Breast epithelium (tissue), 4 donors: ENCODE data around the gene SLCO1A2. TPM values are rescaled to one million over a fixed set of nuclear protein-coding genes. Genes with fewer than 3 reads are reported as not detected.

Source experiments
- DNase-seq, 2 donors: peaks; one replicate each; pipeline ENCODE4 v3.0.0-alpha.2; 2019; ENCODE audit warnings: low spot score in 2 of 2
- H3K27ac ChIP-seq, 2 donors: fragments of 200-600 bp; sonication (generic) in 1 of 2; one replicate each; pipeline ENCODE4 v1.5.1; 2016 to 2019; ENCODE audit warnings: mild to moderate bottlenecking in 1 of 2
- H3K27me3 ChIP-seq, 2 donors: fragments of 200-600 bp; sonication (generic) in 1 of 2; one replicate each; pipeline versions ENCODE4 v1.5.1 to v1.6.0; 2017 to 2019; ENCODE audit warnings: control low read depth in 1 of 2, mild to moderate bottlenecking in 1 of 2
- H3K36me3 ChIP-seq: fragments of 200-600 bp; one replicate; pipeline ENCODE4 v1.5.1; 2019
- H3K4me1 ChIP-seq, 2 donors: fragments of 200-600 bp; sonication (generic); one replicate each; pipeline ENCODE4 v1.5.1; 2016 to 2019; ENCODE audit warnings: control low read depth in 1 of 2
- H3K4me3 ChIP-seq, 3 donors: fragments of 200-600 bp; sonication (generic); 1 replicate in 2 of 3; 2 replicates in 1 of 3; pipeline ENCODE4 v1.5.1; 2016 to 2019; ENCODE audit warnings: mild to moderate bottlenecking in 3 of 3, moderate library complexity in 2 of 3
- H3K9me3 ChIP-seq, 2 donors: fragments of 200-600 bp; sonication (generic) in 1 of 2; one replicate each; pipeline ENCODE4 v1.5.1; 2016 to 2019; ENCODE audit warnings: control low read depth in 1 of 2
- POLR2A ChIP-seq: fragments of 450-650 bp; IDR thresholded peaks from one replicate; pipeline ENCODE4 v1.6.1; 2016; ENCODE audit warnings: antibody characterized with exemption, mild to moderate bottlenecking, moderate library complexity
- POLR2AphosphoS5 ChIP-seq, 3 donors: sonication (generic); formaldehyde crosslinking; IDR thresholded peaks; one replicate each; pipeline ENCODE4 v1.6.1; 2017; ENCODE audit warnings: antibody characterized with exemption in 3 of 3
- intact Hi-C: fragments of 100-400 bp; cut with DNase I; formaldehyde crosslinking; loops from one replicate; pipeline ENCODE4 v1.15.1; 2023; ENCODE audit warnings: low total_unique reads
- total RNA-seq, 3 donors: library from RNA; depleted of rRNA; stranded (reverse); fragments of >200 nt; gene quantifications; one replicate each; pipeline ENCODE4 v1.1.0, GENCODE V29; 2016
- TF ChIP-seq, protein P1 (sequence below), 3 donors: fragments of 450-650 bp; IDR thresholded peaks; one replicate each; pipeline ENCODE4 v1.5.1; 2016 to 2017; ENCODE audit warnings: antibody characterized with exemption in 3 of 3, mild to moderate bottlenecking in 3 of 3, moderate library complexity in 3 of 3

SLCO1A2 gene
- total RNA-seq, 3 donors from 2014 or later: 0.33 to 5.4 TPM; not detected in 1

- TF ChIP-seq, protein P1, sequence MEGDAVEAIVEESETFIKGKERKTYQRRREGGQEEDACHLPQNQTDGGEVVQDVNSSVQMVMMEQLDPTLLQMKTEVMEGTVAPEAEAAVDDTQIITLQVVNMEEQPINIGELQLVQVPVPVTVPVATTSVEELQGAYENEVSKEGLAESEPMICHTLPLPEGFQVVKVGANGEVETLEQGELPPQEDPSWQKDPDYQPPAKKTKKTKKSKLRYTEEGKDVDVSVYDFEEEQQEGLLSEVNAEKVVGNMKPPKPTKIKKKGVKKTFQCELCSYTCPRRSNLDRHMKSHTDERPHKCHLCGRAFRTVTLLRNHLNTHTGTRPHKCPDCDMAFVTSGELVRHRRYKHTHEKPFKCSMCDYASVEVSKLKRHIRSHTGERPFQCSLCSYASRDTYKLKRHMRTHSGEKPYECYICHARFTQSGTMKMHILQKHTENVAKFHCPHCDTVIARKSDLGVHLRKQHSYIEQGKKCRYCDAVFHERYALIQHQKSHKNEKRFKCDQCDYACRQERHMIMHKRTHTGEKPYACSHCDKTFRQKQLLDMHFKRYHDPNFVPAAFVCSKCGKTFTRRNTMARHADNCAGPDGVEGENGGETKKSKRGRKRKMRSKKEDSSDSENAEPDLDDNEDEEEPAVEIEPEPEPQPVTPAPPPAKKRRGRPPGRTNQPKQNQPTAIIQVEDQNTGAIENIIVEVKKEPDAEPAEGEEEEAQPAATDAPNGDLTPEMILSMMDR (IDR thresholded peaks at IDR 0.05): no peak
- TF ChIP-seq POLR2AphosphoS5 (IDR thresholded peaks at IDR 0.05) (no peak), POLR2A (no peak)
- H3K36me3 ChIP-seq: no peaks in the 10 kb centered on the region
- H3K4me1 ChIP-seq: no peaks in the 10 kb centered on the region
- intact Hi-C loops: no loop called here
- no peaks in the 10 kb centered on the region for H3K27me3 ChIP-seq
- DNase-seq: no peak
- no peak overlapping the region for H3K27ac ChIP-seq
- no peak overlapping the region for H3K4me3 ChIP-seq
- H3K9me3 ChIP-seq: no peaks in the 10 kb centered on the region
These were observed 5.7 kb upstream of the SLCO1A2 start for GRCh38 chr12:21340403-21340802.

DNA sequence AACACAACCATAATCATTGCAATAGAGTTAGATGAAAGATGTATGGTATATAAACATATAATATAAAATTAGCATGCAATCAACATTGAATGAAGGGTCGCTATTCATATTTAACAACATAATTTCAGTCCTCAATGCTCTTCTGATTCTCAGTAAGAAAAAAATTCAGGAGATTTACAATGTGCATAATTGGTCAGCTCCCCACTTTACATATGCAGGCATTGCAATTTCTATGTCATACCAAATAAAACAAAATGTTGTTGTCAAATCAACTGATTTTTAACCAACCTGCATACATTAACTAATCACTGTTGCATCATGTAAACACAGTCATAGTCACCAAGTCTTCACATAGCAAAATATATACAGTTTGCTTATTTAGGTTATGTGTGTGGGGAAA is 5.2 kb upstream of the SLCO1A2 start:
- H3K9me3 ChIP-seq: no peaks in the 10 kb centered on the region
- no peaks in the 10 kb centered on the region for H3K36me3 ChIP-seq
- TF ChIP-seq POLR2A: no peak
- no peak for TF ChIP-seq POLR2AphosphoS5 (IDR thresholded peaks at IDR 0.05)
- TF ChIP-seq, protein P1 (IDR thresholded peaks at IDR 0.05): no peak
- no peaks in the 10 kb centered on the region for H3K27me3 ChIP-seq
- H3K27ac ChIP-seq: no peak overlapping the region
- no peak for DNase-seq
- intact Hi-C loops: no loop called here
- no peaks in the 10 kb centered on the region for H3K4me1 ChIP-seq
- no peak overlapping the region for H3K4me3 ChIP-seq

DNA sequence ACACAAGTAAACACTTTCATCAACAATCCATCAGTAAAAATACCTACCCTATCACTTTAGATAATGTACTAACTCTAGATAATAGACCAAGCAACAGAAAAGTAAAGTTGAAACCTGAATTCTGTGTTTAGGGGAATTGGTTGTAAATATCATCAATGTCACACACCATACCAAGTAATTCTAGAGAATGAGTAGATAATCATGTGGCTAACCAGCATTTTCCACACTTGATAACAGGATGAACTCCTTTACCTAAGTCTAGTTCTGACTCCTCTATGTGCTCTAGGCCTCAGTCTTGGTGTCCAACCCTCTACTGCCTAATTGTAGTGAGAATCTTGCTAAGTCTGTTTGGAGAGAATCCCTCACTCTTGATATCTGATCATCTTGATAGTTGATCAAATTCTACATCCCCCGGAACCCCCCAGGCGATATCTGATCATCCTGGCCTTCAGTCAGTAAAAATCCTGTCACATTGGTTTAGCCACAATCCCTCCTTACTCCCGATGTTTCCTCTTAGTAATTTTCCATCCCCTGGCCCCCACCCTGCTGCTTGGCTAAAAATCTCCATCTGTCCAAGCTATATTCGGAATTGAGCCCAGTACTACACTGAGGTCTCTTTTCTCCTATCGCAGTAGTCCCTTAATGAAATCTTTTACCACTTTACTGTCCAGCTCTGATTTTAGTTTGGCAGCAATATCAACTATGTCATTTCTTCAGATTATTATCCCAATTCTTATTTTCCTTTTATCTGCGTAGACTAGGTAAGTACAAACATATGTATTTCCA is 3.4 kb upstream of the SLCO1A2 start:
- Histone ChIP-seq H3K9me3 (no peaks in the 10 kb centered on the region), H3K4me1 (no peaks in the 10 kb centered on the region), H3K27ac (no peak overlapping the region), H3K27me3 (no peaks in the 10 kb centered on the region), H3K4me3 (no peak overlapping the region), H3K36me3 (no peaks in the 10 kb centered on the region)
- TF ChIP-seq, protein P1 (IDR thresholded peaks at IDR 0.05): no peak
- TF ChIP-seq POLR2A (no peak), POLR2AphosphoS5 (IDR thresholded peaks at IDR 0.05) (no peak)
- intact Hi-C loops: no loop called here
- DNase-seq: no peak

GRCh38 chr12:21337453-21337852 is 2.7 kb upstream of the SLCO1A2 start:
- intact Hi-C loops: no loop called here
- no peaks in the 10 kb centered on the region for H3K36me3 ChIP-seq
- TF ChIP-seq POLR2AphosphoS5 (IDR thresholded peaks at IDR 0.05): no peak
- TF ChIP-seq, protein P1 (IDR thresholded peaks at IDR 0.05): no peak
- TF ChIP-seq POLR2A: no peak

GRCh38 chr12:21336656-21337055 is 1.9 kb upstream of the SLCO1A2 start:
- Histone ChIP-seq H3K36me3 (no peaks in the 10 kb centered on the region), H3K4me3 (no peak overlapping the region), H3K4me1 (no peaks in the 10 kb centered on the region), H3K9me3 (no peaks in the 10 kb centered on the region), H3K27ac (no peak overlapping the region), H3K27me3 (no peaks in the 10 kb centered on the region)
- intact Hi-C loops: no loop called here
- no peak for DNase-seq
- TF ChIP-seq, protein P1 (IDR thresholded peaks at IDR 0.05): no peak
- TF ChIP-seq POLR2A (no peak), POLR2AphosphoS5 (IDR thresholded peaks at IDR 0.05) (no peak)

More at GRCh38 chr12:21337453-21337852, 2.7 kb upstream of the SLCO1A2 start:
- Histone ChIP-seq H3K27ac (no peak overlapping the region), H3K9me3 (no peaks in the 10 kb centered on the region), H3K4me1 (no peaks in the 10 kb centered on the region), H3K4me3 (no peak overlapping the region), H3K27me3 (no peaks in the 10 kb centered on the region)
- DNase-seq: no peak
